B cell (primary cell): ENCODE data around the gene EXOC4. TPM values are rescaled to one million over a fixed set of nuclear protein-coding genes. Genes with fewer than 3 reads are reported as not detected.

Experiments
- ATAC-seq: fragments of 200-7000 bp; cut with Tn5 transposase; one replicate; pipeline ENCODE4 v1.10.0; 2021; ENCODE audit warnings: low read depth, mild to moderate bottlenecking, moderate number of reproducible peaks, moderate library complexity
- CTCF ChIA-PET: fragments of 350-600 bp; sonication (Branson Sonifier 250); formaldehyde crosslinking; loops from one replicate; lab custom pipeline; 2021; ENCODE audit warnings: antibody characterized with exemption, inconsistent platforms; lab: Charles Lee
- POLR2A ChIA-PET: fragments of 350-600 bp; sonication (Branson Sonifier 250); formaldehyde crosslinking; loops from one replicate; lab custom pipeline; 2021; ENCODE audit warnings: antibody characterized with exemption; lab: Charles Lee
- DNase-seq: peaks from one replicate; pipeline ENCODE4 v3.0.0; 2013
- H2AFZ ChIP-seq: 2 replicates; pipeline ENCODE4 v1.6.1; 2012; ENCODE audit warnings: mild to moderate bottlenecking, low read depth, low read length; ENCODE audit not compliant: insufficient read depth, poor library complexity, severe bottlenecking
- H3K27ac ChIP-seq, 2 donors: 1 replicate in 1 of 2; 2 replicates in 1 of 2; pipeline ENCODE4 v1.5.1; 2012 to 2013; ENCODE audit warnings: low read length in 2 of 2, mild to moderate bottlenecking in 2 of 2, moderate library complexity in 1 of 2
- H3K27me3 ChIP-seq, 4 experiments: fragments of 200-600 bp in 1 of 4; sonication (generic) in 1 of 4; replicated peaks in 1 of 4; 1 replicate in 2 of 4; 2 replicates in 2 of 4; pipeline versions ENCODE4 v1.6.1 to v1.7.0; 2013 to 2016; ENCODE audit warnings: low read length in 3 of 4, mild to moderate bottlenecking in 2 of 4, mixed read lengths in 1 of 4, moderate library complexity in 1 of 4; ENCODE audit not compliant: insufficient read depth in 4 of 4, control insufficient read depth in 3 of 4; ENCODE audit errors: control extremely low read depth in 1 of 4
- H3K36me3 ChIP-seq, 2 experiments: replicated peaks in 1 of 2; 1 replicate in 1 of 2; 2 replicates in 1 of 2; pipeline versions ENCODE4 v1.6.1 to v1.7.1; 2013; ENCODE audit warnings: low read length in 1 of 2; ENCODE audit not compliant: insufficient read depth in 2 of 2, control insufficient read depth in 1 of 2; ENCODE audit errors: control extremely low read depth in 1 of 2, extremely low read depth in 1 of 2
- H3K4me1 ChIP-seq, 2 donors: fragments of 200-600 bp in 1 of 2; sonication (generic) in 1 of 2; 1 replicate in 1 of 2; 2 replicates in 1 of 2; pipeline versions ENCODE4 v1.5.1 to v1.6.1; 2013 to 2017; ENCODE audit warnings: low read length in 2 of 2; ENCODE audit not compliant: control insufficient read depth in 2 of 2, insufficient read depth in 2 of 2
- H3K4me2 ChIP-seq: replicated peaks from 2 replicates; pipeline ENCODE3; 2012; ENCODE audit warnings: mild to moderate bottlenecking, low read depth, low read length; ENCODE audit not compliant: poor library complexity, severe bottlenecking
- H3K4me3 ChIP-seq, 5 experiments: fragments of 200-600 bp in 1 of 5; sonication (generic) in 1 of 5; 1 replicate in 3 of 5; 2 replicates in 2 of 5; pipeline versions ENCODE4 v1.5.1 to v1.7.0; 2011 to 2016; ENCODE audit warnings: low read length in 4 of 5, mild to moderate bottlenecking in 4 of 5, low read depth in 2 of 5, control low read depth in 1 of 5, moderate library complexity in 1 of 5; ENCODE audit not compliant: insufficient read depth in 1 of 5; ENCODE audit errors: control extremely low read depth in 1 of 5, extremely low read depth in 1 of 5
- H3K79me2 ChIP-seq: fragments of 200-600 bp; sonication (generic); one replicate; pipeline ENCODE4 v1.6.0; 2016; ENCODE audit warnings: low read length; ENCODE audit not compliant: control insufficient read depth, insufficient read depth
- H3K9ac ChIP-seq: fragments of 200-600 bp; sonication (generic); 2 replicates; pipeline ENCODE4 v1.6.1; 2017; ENCODE audit warnings: mild to moderate bottlenecking, low read length, moderate library complexity
- H3K9me3 ChIP-seq, 3 donors: one replicate each; pipeline versions ENCODE4 v1.6.1 to v1.7.1; 2013; ENCODE audit warnings: low read length in 2 of 3; ENCODE audit not compliant: control insufficient read depth in 2 of 3, insufficient read depth in 1 of 3; ENCODE audit errors: control extremely low read depth in 1 of 3
- H4K20me1 ChIP-seq: 2 replicates; pipeline ENCODE4 v1.6.0; 2012; ENCODE audit warnings: mild to moderate bottlenecking, low read length; ENCODE audit not compliant: insufficient read depth, control insufficient read depth, poor library complexity, severe bottlenecking
- H3K27ac Mint-ChIP-seq: one replicate; pipeline ENCODE4 v1.8.0; 2021; ENCODE audit warnings: mixed read lengths
- H3K27me3 Mint-ChIP-seq: one replicate; pipeline ENCODE4 v1.8.0; 2021; ENCODE audit warnings: mixed read lengths
- H3K4me1 Mint-ChIP-seq: one replicate; pipeline ENCODE4 v1.8.0; 2021; ENCODE audit warnings: mixed read lengths
- H3K4me3 Mint-ChIP-seq: one replicate; pipeline ENCODE4 v1.8.0; 2021; ENCODE audit warnings: mixed read lengths
- H3K9me3 Mint-ChIP-seq: one replicate; pipeline ENCODE4 v1.8.0; 2022; ENCODE audit warnings: mixed read lengths; ENCODE audit not compliant: insufficient read depth
- EZH2 ChIP-seq: IDR thresholded peaks from 2 replicates; pipeline ENCODE4 v1.6.1; 2012; ENCODE audit warnings: borderline replicate concordance, low read depth, mild to moderate bottlenecking, moderate library complexity, low read length; ENCODE audit not compliant: insufficient read depth, poor library complexity, severe bottlenecking
- WGBS: methylation state at CpG from one replicate; pipeline ENCODE4 v1.1.5; 2013; ENCODE audit warnings: missing lambda C conversion rate; ENCODE audit not compliant: insufficient coverage; 5-methylcytosine and 5-hydroxymethylcytosine counted together
- intact Hi-C: fragments of 100-400 bp; cut with micrococcal nuclease; formaldehyde crosslinking; loops from one replicate; pipeline ENCODE4 v1.10.0; 2022
- polyA plus RNA-seq: library from polyadenylated mRNA; depleted of rRNA; stranded (reverse); fragments of >200 nt; gene quantifications from 2 replicates; pipeline ENCODE4 v1.2.3, GENCODE V29; 2012
- total RNA-seq, 2 donors: library from RNA; stranded (reverse); fragments of 120-200 nt in 1 of 2; gene quantifications; 1 replicate in 1 of 2; 2 replicates in 1 of 2; pipeline versions ENCODE4 v1.2.3 to v1.2.4, GENCODE V29; 2013 to 2022
- TF ChIP-seq, protein P1 (sequence below): fragments of 200-600 bp; IDR thresholded peaks from one replicate; pipeline ENCODE4 v1.8.0; 2022; ENCODE audit warnings: antibody characterized with exemption, mild to moderate bottlenecking

EXOC4 gene
- total and polyA plus RNA-seq, 2 donors (not counting 1 experiment from before 2014, with no cell fraction given): 16.7 to 135 TPM

- no peak overlapping the region for H3K27ac ChIP-seq
- Mint-ChIP-seq H3K4me1 (peaks cover 12% of the 10 kb centered on the region), H3K27me3 (no peaks in the 10 kb centered on the region), H3K27ac (no peak overlapping the region), H3K4me3 (no peak overlapping the region), H3K9me3 (no peaks in the 10 kb centered on the region)
- H3K4me1 ChIP-seq: peaks cover 3 to 4% of the 10 kb centered on the region in 2 donors
- ATAC-seq (no peak), DNase-seq (no peak)
- H3K4me2 ChIP-seq: no peak overlapping the region
- H3K9me3 ChIP-seq: no peaks in the 10 kb centered on the region
- 98% methylated on average over 10 of the region's 10 CpGs for WGBS
- no peak overlapping the region for H3K9ac ChIP-seq
- ChIA-PET CTCF (interaction anchor here (0.9 kb wide), 1 partner anchor 15 kb away, joined by 3 read pairs; no protein-coding TSS in a partner anchor), POLR2A (no interaction called here)
- no peak overlapping the region for H3K4me3 ChIP-seq
- no peaks in the 10 kb centered on the region for H3K27me3 ChIP-seq
- TF ChIP-seq, protein P1, sequence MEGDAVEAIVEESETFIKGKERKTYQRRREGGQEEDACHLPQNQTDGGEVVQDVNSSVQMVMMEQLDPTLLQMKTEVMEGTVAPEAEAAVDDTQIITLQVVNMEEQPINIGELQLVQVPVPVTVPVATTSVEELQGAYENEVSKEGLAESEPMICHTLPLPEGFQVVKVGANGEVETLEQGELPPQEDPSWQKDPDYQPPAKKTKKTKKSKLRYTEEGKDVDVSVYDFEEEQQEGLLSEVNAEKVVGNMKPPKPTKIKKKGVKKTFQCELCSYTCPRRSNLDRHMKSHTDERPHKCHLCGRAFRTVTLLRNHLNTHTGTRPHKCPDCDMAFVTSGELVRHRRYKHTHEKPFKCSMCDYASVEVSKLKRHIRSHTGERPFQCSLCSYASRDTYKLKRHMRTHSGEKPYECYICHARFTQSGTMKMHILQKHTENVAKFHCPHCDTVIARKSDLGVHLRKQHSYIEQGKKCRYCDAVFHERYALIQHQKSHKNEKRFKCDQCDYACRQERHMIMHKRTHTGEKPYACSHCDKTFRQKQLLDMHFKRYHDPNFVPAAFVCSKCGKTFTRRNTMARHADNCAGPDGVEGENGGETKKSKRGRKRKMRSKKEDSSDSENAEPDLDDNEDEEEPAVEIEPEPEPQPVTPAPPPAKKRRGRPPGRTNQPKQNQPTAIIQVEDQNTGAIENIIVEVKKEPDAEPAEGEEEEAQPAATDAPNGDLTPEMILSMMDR: no peak
- TF ChIP-seq EZH2: no peak
- no peaks in the 10 kb centered on the region for H4K20me1 ChIP-seq
- intact Hi-C loops: no loop called here
- no peak overlapping the region for H2AFZ ChIP-seq
- no peaks in the 10 kb centered on the region for H3K79me2 ChIP-seq
- H3K36me3 ChIP-seq: peaks cover 10 to 23% of the 10 kb centered on the region in 2 experiments
These were observed 226.7 kb downstream of the EXOC4 start for GRCh38 chr7:133479456-133480065.

DNA sequence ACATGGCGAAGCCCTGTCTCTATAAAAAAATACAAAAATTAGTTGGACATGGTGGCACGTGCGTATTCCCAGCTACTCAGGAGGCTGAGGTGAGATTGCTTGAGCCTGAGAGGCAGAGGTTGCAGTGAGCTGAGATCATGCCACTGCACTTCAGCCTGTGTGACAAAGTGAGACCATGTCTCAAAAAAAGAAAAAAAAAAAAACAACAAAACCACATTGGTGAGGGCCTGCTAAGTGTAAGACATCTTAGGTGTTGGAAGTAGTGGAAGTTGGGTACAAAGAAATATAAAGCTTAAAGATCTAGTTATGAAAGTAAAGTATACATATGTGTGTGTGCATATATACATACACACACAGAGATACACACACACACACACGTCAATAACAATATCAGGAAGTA lies 228.0 kb downstream of the EXOC4 start:
- Histone ChIP-seq H4K20me1 (no peaks in the 10 kb centered on the region), H3K4me2 (no peak overlapping the region), H3K27ac (no peak overlapping the region), H2AFZ (no peak overlapping the region), H3K9me3 (no peaks in the 10 kb centered on the region), H3K4me3 (no peak overlapping the region), H3K4me1 (no peaks in the 10 kb centered on the region), H3K9ac (no peak overlapping the region), H3K36me3 (peaks cover 10 to 23% of the 10 kb centered on the region in 2 experiments), H3K79me2 (no peaks in the 10 kb centered on the region), H3K27me3 (no peaks in the 10 kb centered on the region)
- H3K4me1 Mint-ChIP-seq: peaks cover 4% of the 10 kb centered on the region
- no peak for DNase-seq
- no peak for ATAC-seq
- no peak overlapping the region for H3K27ac Mint-ChIP-seq
- H3K27me3 Mint-ChIP-seq: no peaks in the 10 kb centered on the region
- WGBS: no CpG with 5 or more reads among the region's 4 CpGs
- TF ChIP-seq, protein P1: no peak
- TF ChIP-seq EZH2: no peak
- POLR2A ChIA-PET: no interaction called here
- no peaks in the 10 kb centered on the region for H3K9me3 Mint-ChIP-seq
- no peak overlapping the region for H3K4me3 Mint-ChIP-seq
- intact Hi-C loops: no loop called here
- CTCF ChIA-PET: no interaction called here
